ENCODE measurements around the gene RGS9.
A peak's percentile ranks its signal among the peaks of the same experiment; 100 is the strongest.
"Not testable (repeated sequence)": the region's sequence is repeated elsewhere in the genome, so short reads cannot be mapped to it uniquely, and the experiment has no call there.

The RGS9 gene

GRCh38 chr17:65116515-65116914, 20.7 kb upstream of the RGS9 start:
- DNase-seq, result not testable (repeated sequence)

DNA sequence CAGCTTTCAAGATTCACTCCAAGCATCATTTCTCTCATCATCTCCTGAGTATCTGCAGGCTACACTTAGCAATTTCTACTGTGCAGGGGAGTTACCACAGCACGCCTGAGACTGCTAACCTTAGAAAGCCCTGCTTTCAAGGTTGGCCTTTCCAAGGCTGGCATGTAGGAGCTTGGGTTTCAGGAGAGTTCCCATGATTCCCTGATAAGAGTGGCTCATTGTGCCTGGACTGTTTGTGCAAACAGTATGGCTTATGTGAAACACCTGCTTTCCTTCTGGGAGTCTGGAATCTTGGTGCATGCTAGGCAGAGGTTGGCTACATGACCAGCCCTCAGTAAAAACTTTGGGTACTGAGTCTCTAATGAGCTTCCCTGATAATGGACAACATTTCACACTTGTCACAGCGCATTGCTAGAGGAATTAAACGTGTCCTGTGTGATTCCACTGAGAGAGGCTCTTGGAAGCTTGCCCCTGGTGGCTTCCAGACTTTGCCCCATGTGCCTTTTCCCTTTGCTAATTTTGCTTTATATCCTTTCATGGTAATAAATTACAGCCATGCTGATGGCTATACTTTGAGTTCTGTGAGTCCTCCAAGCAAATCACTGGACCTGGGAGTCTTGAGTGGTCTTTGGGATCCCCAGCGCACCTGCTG, 19.7 kb upstream of the RGS9 start:
- no peak for DNase-seq

GRCh38 chr17:65121368-65121767, 15.8 kb upstream of the RGS9 start:
- DNase-seq, result no peak

GRCh38 chr17:65121916-65122806, 15.0 kb upstream of the RGS9 start:
- peak; percentile 10 for DNase-seq

- peak; percentile 74 for DNase-seq
These were observed 14.1 kb upstream of the RGS9 start for GRCh38 chr17:65122836-65123756.

DNA sequence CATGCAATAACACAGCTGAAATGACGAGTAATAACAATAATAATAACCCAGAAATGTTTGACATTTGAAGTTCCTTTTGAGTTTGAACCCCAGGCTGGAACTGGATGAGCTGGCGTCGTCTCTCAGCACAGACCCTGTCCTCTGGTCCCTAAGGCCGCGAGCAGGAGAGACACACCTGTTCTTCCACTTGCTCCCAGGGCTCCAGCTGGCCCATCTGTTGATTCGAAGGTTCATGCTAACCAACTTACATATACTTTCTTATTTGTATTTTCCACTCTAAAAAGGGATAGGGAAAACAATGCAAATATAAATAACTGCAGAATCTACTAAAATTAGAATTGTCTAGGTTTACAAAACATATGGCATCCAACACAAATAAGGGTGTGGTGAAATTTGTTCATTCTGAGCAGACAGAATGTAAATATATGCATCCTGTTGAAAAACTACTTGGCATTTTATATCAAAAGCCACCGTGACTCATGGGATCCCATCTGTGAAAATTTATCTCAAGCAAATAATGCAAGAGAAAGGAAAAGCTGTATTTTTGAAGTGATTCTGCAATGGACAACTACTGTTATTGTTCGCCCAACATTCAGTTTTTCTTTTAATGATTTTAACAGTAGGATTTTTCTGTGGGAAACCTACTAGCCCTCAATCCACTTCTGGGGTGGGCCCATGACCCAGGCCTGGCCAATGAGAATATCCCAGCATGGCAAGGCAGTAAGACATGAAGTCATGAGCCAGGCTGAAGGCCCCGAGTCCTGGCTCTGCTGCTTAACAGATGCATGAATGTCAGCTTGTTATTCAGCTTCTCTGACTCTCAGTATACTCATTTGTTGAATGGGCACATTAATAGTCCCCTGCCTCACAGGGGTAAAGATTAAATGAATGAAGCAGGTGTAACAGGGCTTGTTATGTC, 13.2 kb upstream of the RGS9 start:
- DNase-seq, result no peak

- no peak for DNase-seq
These were observed 6.3 kb upstream of the RGS9 start for GRCh38 chr17:65130832-65131231.

DNA sequence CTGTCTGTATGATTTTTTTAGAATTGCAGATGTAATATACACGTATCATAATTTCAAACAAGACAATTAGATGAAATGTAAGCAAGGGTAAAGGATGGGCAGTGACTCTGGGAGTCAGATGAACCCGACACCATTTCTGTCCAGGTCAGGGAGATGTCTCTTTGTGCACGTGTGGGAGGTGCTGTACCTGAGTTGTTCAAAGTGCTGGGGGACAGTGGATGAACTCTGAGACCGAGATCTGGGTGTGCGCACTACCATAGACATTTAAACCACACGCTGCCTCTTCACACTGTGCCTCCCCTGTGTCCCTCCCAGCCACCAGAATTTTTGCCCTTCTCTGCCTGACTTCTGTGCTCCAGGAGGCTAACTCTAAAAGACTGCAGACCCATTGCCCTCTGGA, 5.9 kb upstream of the RGS9 start:
- DNase-seq, result no peak

DNA sequence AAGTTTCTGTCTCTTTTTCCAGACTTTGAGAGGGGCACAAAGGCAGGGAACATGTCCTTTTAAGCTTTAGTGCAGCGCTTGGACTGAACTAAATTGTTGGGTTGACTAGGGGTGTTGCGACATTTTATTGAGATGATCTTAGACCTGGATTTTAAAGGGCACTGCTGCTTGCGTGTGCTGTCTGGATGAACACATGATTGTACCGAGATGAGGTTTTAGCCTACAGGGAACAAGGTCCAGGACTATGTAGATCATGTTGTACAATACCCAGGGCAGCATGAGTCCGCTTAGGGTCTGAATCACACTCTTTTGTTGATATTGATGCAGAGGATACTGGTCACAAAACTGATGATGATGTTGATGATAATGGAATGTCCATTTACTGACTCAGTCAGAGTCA, 5.2 kb upstream of the RGS9 start:
- DNase-seq, result no peak

GRCh38 chr17:65134035-65134434, 3.1 kb upstream of the RGS9 start:
- no peak for DNase-seq

GRCh38 chr17:65139101-65139764, 2.1 kb downstream of the RGS9 start:
- DNase-seq, result no peak

DNA sequence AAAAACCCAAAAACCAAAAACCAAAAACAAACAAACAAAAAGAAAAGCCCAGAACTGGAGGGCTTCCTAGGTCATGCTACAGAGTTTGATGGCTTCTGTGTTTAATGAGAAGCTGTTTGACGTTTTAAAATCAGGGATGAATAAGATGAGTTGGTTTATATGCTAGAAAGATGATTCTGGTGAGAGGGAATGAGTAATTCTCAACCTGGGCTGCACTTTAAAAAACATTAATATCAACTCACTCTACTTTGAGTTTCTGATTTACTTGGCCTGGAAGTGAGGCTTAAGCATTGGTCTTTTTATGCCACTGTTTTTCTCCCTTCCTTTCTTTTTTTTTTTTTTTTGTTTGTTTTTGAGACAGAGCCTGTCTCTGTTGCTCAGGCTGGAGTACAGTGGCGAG, 5.1 kb downstream of the RGS9 start:
- DNase-seq, result no peak

GRCh38 chr17:65143889-65144604, 6.9 kb downstream of the RGS9 start:
- no peak for DNase-seq

GRCh38 chr17:65145743-65146142, 8.6 kb downstream of the RGS9 start:
- no peak for DNase-seq

- DNase-seq, result no peak
These were observed 10.8 kb downstream of the RGS9 start for GRCh38 chr17:65147955-65148354.

GRCh38 chr17:65154770-65155589, 17.8 kb downstream of the RGS9 start:
- no peak for DNase-seq

DNA sequence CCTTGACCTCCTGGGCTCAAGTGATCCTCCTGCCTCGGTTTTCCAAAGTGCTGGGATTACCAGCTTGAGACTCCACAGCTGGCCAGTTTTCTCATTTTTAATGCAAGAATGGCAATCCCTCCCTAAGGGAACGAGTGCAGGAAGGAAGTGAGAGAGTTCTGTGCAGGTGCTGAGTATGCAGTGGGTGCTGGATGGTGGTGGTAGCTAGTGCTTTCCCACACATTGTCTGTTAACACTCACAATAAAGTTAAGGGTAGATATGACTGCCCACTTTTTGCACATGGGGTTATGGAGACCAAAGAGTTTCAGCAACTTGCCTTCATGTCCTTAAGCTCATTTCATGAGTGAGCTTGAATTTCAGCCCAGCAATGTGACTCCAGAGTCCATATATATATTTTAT, 18.5 kb downstream of the RGS9 start:
- no peak for DNase-seq

DNA sequence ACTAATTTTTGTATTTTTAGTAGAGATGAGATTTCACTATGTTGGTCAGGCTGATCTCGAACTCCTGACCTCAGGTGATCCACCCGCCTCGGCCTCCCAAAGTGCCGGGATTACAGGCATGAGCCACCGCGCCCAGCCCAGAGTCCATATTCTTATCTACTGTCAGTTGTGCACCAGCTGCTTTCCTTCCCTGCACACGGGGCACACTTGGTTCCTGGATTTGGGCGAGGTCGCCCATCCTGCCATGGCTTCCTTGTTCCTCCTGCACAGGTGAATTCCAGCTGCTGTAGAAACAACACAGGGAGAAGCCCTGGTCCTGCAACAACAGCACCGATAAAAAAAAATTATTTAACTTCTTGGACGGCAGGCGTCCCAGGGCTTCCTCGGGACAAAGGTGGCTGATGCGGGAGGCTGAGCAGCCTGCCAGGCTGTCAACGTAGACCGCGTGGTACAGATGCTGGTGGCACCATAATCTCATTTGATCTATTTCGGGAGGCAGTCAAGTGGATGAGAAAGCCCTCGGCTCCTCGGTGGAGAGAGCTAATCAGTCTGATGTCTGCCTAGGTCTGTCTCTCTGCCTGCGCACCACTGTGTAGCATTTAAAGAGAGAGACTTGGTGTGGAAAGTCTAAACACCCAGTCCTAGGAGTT, 19.1 kb downstream of the RGS9 start:
- DNase-seq, result no peak

DNA sequence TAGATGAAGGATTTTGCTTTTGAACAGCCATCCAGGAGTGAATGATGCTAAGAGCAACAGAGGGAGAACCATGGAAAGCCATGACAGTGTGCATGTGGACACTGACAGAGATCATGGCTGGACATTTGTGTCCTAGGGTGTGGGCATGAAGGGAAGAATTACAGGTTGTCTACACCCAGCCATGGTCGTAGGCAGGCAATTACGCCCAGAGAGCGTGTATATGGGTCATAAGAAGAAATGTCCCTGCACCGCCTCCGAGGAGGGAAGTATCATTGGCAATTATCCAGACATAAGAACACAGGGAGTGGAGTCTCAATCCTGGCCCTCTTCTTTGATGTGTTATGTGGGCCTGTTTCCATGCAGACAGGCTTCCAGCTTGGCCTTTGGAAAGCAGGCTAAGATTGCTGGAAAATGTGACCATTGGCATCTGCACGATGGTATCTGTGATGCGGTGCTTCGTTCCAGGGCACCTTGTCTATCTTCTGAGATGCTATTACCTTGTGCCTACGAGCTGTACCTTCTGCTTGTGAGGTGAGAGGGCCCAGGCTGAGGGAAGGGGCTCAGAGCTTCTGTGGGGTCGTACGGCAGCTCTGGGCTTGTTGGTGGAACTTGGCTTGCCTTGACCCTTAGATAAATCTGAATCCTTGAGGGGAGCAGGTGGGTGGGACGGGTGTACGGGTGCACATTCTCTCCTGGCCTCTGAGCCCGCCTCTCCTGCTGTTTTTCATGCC, 19.8 kb downstream of the RGS9 start:
- DNase-seq, result no peak

Measured in stimulated activated CD4-positive, alpha-beta T cell treated with anti-CD3 and anti-CD28 coated beads, Interleukin-4, amount 100 ng/mL, for 1 hour (primary cell).